ENCODE results near the gene RARRES2. TPM values are rescaled to one million over a fixed set of nuclear protein-coding genes. Genes with fewer than 3 reads are reported as not detected.

The RARRES2 gene
- total and polyA plus RNA-seq, 2 of the 13 experiments (the other 11 are each of a cell fraction or from before 2014, with no cell fraction given): 134 to 172 TPM

GRCh38 chr7:150378853-150379440, 37.5 kb upstream of the RARRES2 start, which contains the start of gene ZNF775 (continued):
- TF ChIP-seq ZBTB3 (CRISPR knock-in tag; IDR thresholded peaks at IDR 0.05; ENCODE audit: borderline replicate concordance, low read depth) (no peak), ZMYM4 (CRISPR knock-in tag; IDR thresholded peaks at IDR 0.05) (no peak; the same call in 1 of the 2 replicates), MXI1 (IDR thresholded peaks at IDR 0.05; ENCODE audit: borderline replicate concordance, low read depth, low read length) (no peak; the same call in 2 of the 3 replicates), KDM3A (CRISPR knock-in tag; IDR thresholded peaks at IDR 0.05; ENCODE audit: low read depth) (no peak), CAMTA2 (CRISPR knock-in tag; IDR thresholded peaks at IDR 0.05; ENCODE audit: borderline replicate concordance) (no peak), ZNF841 (CRISPR knock-in tag; IDR thresholded peaks at IDR 0.05; ENCODE audit: borderline replicate concordance) (no peak), ZNF432 (CRISPR knock-in tag; IDR thresholded peaks at IDR 0.05; ENCODE audit: borderline replicate concordance) (no peak), SP5 (CRISPR knock-in tag; IDR thresholded peaks at IDR 0.05; ENCODE audit: borderline replicate concordance, low read depth) (peak; percentile 44; the same call in 1 of the 2 replicates), ZNF749 (CRISPR knock-in tag; IDR thresholded peaks at IDR 0.05; ENCODE audit: borderline replicate concordance) (peak; percentile 16; the same call in 1 of the 2 replicates), ZFP91 (CRISPR knock-in tag; IDR thresholded peaks at IDR 0.05; ENCODE audit: borderline replicate concordance) (peak; percentile 46; the same call in 1 of the 2 replicates), RFX5 (IDR thresholded peaks at IDR 0.05; ENCODE audit: low read depth, low read length) (no peak), ZFP82 (CRISPR knock-in tag; IDR thresholded peaks at IDR 0.05; ENCODE audit: borderline replicate concordance) (no peak), ETV5 (CRISPR knock-in tag; IDR thresholded peaks at IDR 0.05; ENCODE audit: borderline replicate concordance) (no peak; the same call in 1 of the 2 replicates), ZBTB26 (CRISPR knock-in tag; IDR thresholded peaks at IDR 0.05; ENCODE audit: borderline replicate concordance) (no peak)
- TF ChIP-seq, protein P1, sequence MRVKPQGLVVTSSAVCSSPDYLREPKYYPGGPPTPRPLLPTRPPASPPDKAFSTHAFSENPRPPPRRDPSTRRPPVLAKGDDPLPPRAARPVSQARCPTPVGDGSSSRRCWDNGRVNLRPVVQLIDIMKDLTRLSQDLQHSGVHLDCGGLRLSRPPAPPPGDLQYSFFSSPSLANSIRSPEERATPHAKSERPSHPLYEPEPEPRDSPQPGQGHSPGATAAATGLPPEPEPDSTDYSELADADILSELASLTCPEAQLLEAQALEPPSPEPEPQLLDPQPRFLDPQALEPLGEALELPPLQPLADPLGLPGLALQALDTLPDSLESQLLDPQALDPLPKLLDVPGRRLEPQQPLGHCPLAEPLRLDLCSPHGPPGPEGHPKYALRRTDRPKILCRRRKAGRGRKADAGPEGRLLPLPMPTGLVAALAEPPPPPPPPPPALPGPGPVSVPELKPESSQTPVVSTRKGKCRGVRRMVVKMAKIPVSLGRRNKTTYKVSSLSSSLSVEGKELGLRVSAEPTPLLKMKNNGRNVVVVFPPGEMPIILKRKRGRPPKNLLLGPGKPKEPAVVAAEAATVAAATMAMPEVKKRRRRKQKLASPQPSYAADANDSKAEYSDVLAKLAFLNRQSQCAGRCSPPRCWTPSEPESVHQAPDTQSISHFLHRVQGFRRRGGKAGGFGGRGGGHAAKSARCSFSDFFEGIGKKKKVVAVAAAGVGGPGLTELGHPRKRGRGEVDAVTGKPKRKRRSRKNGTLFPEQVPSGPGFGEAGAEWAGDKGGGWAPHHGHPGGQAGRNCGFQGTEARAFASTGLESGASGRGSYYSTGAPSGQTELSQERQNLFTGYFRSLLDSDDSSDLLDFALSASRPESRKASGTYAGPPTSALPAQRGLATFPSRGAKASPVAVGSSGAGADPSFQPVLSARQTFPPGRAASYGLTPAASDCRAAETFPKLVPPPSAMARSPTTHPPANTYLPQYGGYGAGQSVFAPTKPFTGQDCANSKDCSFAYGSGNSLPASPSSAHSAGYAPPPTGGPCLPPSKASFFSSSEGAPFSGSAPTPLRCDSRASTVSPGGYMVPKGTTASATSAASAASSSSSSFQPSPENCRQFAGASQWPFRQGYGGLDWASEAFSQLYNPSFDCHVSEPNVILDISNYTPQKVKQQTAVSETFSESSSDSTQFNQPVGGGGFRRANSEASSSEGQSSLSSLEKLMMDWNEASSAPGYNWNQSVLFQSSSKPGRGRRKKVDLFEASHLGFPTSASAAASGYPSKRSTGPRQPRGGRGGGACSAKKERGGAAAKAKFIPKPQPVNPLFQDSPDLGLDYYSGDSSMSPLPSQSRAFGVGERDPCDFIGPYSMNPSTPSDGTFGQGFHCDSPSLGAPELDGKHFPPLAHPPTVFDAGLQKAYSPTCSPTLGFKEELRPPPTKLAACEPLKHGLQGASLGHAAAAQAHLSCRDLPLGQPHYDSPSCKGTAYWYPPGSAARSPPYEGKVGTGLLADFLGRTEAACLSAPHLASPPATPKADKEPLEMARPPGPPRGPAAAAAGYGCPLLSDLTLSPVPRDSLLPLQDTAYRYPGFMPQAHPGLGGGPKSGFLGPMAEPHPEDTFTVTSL (CRISPR knock-in tag; IDR thresholded peaks at IDR 0.05; ENCODE audit: borderline replicate concordance): no peak
- TF ChIP-seq, protein P2, sequence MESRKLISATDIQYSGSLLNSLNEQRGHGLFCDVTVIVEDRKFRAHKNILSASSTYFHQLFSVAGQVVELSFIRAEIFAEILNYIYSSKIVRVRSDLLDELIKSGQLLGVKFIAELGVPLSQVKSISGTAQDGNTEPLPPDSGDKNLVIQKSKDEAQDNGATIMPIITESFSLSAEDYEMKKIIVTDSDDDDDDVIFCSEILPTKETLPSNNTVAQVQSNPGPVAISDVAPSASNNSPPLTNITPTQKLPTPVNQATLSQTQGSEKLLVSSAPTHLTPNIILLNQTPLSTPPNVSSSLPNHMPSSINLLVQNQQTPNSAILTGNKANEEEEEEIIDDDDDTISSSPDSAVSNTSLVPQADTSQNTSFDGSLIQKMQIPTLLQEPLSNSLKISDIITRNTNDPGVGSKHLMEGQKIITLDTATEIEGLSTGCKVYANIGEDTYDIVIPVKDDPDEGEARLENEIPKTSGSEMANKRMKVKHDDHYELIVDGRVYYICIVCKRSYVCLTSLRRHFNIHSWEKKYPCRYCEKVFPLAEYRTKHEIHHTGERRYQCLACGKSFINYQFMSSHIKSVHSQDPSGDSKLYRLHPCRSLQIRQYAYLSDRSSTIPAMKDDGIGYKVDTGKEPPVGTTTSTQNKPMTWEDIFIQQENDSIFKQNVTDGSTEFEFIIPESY (CRISPR knock-in tag; IDR thresholded peaks at IDR 0.05): no peak
- TF ChIP-seq, protein P3, sequence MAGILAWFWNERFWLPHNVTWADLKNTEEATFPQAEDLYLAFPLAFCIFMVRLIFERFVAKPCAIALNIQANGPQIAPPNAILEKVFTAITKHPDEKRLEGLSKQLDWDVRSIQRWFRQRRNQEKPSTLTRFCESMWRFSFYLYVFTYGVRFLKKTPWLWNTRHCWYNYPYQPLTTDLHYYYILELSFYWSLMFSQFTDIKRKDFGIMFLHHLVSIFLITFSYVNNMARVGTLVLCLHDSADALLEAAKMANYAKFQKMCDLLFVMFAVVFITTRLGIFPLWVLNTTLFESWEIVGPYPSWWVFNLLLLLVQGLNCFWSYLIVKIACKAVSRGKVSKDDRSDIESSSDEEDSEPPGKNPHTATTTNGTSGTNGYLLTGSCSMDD (CRISPR knock-in tag; IDR thresholded peaks at IDR 0.05): no peak

Data from HepG2 (cell line).